ENCODE results near the gene AKAP8L.

DNA sequence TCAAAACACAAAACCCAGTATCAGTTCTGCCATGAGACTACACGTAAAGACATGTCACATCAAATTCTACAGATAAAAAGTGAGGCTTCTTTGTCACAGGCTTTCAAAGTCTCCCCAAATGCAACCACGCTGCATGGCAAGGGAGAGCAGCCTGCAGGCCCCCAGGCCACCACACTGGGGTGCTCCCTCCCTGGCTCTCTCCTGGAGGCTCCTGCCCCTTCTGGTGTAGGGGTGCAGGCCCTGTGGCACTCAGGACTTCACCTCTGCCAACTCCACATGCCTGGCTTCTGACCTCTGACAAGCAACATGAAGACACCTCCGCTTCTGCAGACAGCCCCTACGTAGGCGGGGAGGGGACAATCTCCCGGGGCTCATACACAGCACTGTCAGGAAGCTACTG is 53.5 kb downstream of the AKAP8L start:
- TF ChIP-seq, protein P1, sequence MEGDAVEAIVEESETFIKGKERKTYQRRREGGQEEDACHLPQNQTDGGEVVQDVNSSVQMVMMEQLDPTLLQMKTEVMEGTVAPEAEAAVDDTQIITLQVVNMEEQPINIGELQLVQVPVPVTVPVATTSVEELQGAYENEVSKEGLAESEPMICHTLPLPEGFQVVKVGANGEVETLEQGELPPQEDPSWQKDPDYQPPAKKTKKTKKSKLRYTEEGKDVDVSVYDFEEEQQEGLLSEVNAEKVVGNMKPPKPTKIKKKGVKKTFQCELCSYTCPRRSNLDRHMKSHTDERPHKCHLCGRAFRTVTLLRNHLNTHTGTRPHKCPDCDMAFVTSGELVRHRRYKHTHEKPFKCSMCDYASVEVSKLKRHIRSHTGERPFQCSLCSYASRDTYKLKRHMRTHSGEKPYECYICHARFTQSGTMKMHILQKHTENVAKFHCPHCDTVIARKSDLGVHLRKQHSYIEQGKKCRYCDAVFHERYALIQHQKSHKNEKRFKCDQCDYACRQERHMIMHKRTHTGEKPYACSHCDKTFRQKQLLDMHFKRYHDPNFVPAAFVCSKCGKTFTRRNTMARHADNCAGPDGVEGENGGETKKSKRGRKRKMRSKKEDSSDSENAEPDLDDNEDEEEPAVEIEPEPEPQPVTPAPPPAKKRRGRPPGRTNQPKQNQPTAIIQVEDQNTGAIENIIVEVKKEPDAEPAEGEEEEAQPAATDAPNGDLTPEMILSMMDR (IDR thresholded peaks at IDR 0.05; ENCODE audit: borderline replicate concordance, extremely low read depth, low read length, poor library complexity, severe bottlenecking), result peak; percentile 13
- TF ChIP-seq EZH2 (IDR thresholded peaks at IDR 0.05; ENCODE audit: borderline replicate concordance, low read depth, low read length, severe bottlenecking), result no peak
